CD4-positive, alpha-beta T cell treated with Interleukin-6 at 100 ng/mL for 8 hours (primary cell): Measurements from ENCODE around the gene ARSG.
"Not testable (repeated sequence)": the region's sequence is repeated elsewhere in the genome, so short reads cannot be mapped to it uniquely, and the experiment has no call there.

ENCODE experiments used
- DNase-seq: peaks from one replicate; pipeline ENCODE4 v3.0.0-alpha.2; 2020; ENCODE audit warnings: mixed read lengths, low spot score

ARSG gene

DNA sequence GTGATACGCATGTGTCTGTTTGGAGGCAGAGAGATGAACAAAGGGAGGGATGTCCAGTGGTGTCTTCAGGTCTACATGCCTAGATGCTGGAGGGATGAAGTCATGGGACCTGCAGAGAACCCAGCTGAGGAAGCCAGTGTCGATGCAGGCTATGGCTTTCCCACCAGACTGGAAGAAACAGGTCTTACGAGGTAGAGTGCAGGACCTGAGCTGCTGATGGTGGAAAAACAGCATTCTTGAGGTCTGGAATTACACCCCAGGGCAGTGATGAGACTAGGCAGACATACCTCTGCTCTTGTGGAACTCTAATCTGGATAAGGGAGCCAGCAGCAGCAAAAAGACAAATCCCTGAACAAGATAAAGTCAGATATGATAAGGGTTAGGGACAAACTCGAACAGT is 37.4 kb downstream of the ARSG start:
- DNase-seq = no peak

DNA sequence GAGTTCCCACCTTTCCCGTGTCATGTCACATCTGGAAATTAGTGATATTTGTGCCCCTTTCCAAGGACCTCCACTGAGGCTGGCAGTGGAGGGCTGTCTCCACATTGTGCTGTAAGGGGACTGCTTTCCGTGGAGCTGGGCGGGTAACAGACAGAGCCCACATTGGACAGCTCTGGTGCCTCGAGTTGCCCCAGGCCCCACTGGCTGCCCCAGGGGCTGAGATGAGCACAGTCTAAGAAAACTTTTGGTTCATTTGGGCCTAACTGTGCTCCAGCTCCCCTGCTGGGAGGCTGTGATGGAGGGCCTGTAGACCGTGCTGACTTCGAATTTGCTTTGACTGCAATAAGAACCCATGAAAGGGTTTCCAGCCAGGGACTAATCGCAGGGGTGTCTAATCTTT is 38.0 kb downstream of the ARSG start:
- DNase-seq = no peak

DNA sequence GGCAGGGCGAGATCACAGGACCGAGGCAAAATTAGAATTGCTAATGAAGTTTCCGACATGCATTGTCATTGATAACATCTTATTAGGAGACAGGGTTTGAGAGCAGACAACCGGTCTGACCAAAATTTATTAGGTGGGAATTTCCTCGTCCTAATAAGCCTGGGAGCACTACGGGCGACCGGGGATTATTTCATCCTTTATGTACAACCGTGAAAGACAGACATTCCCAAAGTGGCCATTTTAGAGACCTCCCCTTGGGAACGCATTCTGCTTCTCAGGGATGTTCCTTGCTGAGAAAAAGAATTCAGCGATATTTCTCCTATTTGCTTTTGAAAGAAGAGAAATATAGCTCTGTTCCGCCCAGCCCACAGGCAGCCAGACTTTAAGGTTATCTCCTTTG is 40.6 kb downstream of the ARSG start:
- DNase-seq = not testable (repeated sequence)

DNA sequence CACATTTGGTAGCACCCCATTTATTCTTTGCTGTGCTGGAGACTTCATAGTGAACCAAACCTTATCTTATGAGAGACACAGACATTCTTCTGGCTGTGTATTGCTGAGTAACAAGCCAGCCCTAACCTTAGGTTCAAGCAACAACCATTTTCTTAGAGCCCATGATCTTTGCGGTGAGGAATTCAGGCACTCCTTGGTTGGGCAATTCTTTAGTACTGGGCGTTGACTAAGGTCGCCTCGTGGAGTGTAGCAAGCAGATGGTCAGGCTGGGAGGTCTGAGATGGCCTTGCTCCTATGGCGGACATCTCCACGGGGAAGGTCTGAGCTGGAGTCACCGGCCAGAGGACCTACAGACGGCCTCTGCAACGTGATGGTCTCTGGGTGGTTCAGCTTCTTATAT is 43.1 kb downstream of the ARSG start:
- no peak for DNase-seq

DNA sequence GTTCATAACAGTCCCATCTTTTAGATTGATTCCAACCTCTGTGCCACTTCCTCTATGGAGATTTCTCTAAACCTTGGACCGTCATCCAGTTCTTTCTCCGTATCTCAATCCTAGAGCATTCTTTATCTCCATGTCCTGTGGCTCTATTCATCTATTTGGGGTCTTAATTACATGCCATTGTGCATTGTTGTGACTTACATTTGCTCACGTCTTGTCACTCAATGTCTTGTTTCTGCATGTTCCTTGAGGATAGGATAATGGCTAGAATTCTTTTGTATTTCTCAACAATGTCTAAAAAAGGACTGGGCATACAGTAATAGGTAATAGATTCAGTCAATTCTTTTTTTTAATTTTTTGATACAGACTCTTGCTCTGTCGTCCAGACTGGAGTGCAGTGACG is 50.2 kb downstream of the ARSG start:
- DNase-seq = no peak

DNA sequence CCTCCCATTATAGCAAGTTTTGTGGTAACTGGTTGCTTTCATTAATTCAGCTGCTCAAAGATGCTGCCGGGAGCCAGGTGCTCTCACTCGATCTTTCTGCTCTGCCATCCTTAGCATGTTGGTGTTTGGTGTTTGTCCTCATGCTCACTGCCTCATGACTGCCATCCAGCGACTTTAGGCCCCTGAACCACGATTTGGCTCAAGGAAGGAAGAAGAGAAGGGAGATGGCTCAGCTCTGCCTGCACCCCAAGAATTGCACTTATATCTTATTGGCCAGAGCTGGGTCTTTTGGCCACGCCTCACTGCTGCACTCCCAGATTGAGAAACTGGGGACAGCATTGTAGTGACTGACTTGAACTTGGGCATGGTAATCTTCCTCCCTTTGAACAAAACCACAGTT is 52.7 kb downstream of the ARSG start:
- DNase-seq = no peak

DNA sequence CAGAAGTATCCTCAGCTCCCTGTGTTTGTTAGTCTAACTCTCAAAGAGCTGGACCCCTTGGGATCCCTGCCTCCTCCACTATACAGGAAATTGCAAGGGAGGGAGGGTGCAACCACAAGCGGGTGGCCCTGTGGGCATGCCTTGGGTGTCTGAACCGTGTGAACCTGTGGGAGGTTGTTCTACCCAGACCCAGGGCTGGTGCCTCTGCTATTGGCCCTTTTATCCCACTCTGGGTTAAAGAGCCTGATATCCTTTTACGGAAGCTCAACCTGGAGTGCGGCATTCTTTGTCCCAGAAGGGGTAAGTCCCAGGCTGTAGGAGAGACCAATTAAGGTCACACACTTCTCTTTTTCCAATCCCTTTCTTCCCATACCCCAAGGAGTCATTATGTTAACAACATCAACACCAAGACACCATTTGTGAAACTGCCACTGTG is 53.4 kb downstream of the ARSG start:
- DNase-seq = peak; percentile 56

DNA sequence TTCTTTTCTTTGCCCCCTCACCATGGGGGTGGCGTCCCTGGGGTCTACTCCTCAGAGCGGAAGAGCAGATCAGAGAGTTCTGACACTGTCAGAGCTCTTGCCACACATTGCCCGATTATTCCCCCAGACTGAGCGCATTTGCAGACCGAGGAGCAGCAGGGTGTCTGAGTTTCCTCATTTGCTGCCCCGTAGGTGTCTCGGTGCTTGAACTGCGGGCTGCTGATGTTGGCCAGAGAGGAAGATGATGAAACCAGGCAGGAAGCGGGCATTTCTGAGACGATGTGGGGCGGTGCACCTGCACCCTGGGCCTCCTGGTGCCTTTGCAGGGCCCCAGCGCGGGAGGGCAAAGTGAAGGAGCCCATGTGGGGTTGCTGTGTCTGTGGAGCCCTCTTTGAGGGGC is 55.2 kb downstream of the ARSG start:
- DNase-seq = peak; percentile 72

DNA sequence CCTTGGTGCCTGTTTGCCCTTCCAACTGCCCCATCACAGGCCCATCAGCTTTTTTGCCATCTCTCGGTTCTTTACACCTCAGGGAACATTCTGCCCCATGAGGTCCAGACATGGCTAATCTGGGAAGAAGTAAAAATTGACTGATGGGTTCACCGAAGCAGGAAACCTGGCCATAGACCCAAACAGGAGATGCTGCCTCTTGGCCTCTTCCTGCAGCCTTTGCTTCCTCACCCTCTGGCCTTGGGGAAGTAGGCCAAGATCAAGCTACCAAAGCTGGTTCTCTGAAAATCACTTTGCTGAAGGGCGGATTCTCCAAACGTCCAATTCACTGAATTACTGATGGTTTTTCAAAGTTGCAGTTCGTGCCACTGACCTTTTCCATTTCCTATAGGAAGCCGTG is 56.1 kb downstream of the ARSG start:
- no peak for DNase-seq

DNA sequence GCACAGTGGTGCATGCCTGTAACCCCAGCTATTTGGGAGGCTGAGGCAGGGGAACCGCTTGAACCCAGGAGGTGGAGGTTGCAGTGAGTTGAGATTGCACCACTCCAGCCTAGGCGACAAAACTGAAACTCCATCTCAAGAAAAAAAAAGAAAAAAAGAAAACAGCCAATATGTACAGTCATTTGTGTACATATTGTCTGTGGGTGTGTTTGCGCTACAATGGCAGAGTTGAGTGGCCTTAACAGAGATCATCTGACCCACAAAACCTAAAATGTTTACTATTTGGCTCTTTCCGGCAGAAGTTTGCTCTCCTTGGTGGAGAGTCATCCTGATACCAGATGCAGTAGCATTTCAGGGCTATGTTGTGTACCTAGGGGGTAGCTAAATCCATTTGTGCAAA is 57.9 kb downstream of the ARSG start:
- peak; percentile 7 for DNase-seq

DNA sequence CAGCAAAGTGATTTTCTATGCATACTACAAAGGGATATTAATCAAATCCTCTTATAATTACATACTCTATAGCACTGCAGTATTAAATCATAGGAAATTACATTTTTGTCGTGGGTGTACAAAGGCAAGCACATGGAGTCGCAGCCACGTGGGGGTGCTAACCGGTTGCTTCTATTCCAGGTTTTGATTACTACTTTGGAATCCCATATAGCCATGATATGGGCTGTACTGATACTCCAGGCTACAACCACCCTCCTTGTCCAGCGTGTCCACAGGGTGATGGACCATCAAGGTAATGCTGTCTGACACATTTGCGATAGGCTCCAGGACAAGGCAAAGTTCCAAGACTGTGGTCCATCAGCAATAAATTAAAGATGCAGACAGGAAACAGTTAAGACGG is 60.1 kb downstream of the ARSG start:
- DNase-seq = no peak

DNA sequence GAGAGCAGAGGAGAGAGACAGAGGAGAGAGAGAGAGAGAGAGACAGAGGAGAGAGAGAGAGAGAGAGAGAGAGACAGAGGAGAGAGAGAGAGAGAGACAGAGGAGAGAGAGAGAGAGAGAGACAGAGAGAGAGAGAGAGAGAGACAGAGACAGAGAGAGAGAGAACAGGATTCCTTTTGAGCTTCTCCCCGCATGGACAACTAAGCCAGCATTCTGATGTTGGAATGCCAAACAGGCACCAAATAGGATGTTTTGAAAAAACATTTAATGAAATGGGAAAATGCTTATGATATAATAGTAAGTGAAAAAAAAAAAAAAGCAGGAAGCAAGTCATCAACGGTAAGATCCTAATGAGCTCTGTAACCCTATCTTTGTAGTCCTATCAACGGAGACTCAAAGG is 60.7 kb downstream of the ARSG start:
- DNase-seq = no peak

DNA sequence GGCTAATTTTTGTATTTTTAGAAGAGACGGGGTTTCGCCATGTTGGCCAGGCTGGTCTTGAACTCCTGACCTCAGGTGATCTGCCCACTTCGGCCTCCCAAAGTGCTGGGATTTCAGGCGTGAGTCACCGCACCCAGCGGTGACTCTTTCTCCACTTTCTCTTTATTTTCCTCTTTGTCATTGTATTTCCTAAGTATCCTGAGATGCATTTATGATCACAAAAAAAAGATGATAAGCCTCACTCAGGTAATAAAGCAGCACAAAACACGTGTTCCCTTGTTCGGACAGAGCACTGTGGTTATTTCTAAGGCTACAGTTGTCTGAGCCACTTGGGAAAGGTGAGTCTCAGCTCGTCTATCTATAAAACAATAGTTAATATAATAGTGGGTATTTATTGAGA is 61.4 kb downstream of the ARSG start:
- not testable (repeated sequence) for DNase-seq

DNA sequence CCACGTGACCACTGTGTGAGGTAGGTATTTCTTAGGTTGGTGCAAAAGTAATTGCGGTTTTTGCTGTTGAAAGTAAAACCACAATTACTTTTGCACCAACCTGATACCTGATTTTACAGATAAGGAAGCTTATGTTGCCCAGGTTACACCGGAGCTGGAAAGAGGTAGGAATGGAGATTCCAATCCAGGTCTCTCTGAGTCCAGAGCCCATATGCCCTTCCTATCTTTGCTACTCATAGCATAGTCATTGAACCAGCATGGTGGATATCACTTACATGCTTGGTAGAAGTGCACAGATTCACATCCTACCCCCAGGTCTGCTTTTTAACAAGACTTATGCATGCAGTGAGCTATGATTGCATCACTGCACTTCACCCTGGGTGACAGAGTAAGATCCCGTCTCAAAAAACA is 61.8 kb downstream of the ARSG start:
- DNase-seq = peak; percentile 9

DNA sequence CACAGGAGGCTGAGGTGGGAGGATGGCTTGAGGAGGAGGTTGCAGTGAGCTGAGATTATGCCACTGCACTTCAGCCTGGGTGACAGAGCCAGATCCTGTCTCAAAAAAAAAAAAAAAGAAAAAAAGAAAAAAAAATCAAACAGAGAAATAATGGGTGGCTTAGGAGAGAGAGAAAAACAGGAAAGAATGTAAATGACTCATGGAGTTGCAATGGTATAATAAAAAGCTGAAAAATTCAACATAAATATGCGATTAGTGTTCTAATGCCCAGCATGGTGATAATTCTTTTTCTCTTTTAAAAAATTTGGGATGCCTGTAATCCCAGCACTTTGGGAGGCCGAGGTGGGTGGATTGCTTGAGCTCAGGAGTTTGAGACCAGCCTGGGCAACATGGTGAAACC is 63.0 kb downstream of the ARSG start:
- DNase-seq = not testable (repeated sequence)

DNA sequence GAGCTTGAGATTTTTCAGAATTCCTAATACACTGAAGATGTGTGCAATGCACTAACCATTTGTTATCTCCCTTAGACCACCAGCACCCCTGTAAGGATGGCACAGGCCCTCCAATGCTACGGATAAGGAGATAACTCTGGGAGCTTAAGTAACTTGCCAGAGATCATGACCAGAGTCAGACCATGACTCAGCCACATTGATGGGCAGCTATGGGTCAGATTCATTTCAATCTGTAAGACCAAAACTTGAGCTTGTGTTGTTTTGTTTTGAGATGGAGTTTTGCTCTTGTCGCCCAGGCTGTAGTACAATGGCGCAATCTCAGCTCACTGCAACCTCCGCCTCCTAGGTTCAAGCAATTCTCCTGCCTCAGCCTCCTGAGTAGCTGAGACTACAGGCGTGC is 63.8 kb downstream of the ARSG start:
- DNase-seq = not testable (repeated sequence)

DNA sequence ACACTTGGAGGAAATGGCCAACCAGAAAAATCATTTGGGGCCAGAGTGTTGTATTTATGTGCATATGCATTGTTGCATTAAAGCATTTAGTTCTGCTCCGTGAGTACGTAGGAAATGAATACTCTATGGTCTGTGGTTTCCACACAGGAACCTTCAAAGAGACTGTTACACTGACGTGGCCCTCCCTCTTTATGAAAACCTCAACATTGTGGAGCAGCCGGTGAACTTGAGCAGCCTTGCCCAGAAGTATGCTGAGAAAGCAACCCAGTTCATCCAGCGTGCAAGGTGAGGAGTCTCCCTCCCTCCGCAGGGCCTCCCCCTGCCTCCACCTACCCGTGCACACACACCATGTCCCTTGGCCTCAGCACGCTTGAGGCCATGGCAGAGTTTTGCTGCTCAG is 65.2 kb downstream of the ARSG start:
- DNase-seq = peak; percentile 80

DNA sequence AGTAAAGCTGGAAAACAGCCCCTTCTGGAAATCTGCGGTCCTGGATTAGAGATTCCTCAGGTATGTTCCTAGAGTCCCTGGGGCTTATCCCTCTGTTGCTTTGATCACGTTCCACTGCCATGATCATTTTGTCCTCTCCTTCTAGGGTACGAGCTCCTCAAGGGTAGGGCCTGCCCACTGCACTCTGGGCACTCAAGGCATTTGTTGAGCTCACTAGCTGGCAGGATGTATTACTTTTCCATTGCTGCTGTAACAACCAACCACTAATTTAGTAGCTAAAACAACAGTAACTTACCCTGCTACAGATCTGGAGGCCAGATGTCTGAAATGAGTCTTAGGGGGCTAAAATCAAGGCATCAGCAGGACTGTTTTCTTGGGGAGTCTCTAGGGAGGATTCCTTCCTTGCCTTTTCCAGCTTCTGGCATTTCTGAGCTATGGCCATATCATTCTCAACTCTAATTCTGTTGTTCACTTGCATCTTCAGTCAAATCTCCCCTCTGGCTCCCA is 65.7 kb downstream of the ARSG start:
- no peak for DNase-seq

DNA sequence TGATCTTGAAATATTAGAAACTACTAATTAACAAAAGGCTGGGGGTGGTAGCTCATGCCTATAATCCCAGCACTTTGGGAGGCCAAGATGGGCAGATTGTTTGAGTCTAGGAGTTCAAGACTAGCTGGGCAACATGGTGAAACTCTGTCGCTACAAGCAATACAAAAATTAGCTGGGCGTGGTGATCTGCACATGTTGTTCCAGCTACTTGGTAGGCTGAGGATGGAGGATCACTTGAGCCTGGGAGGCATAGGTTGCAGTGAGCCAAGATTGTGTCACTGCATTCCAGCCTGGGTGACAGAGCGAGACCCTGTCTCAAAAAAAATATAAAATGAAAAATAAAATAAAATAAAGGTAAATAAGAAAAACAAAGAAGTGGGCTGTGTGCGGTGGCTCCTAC is 66.6 kb downstream of the ARSG start:
- no peak for DNase-seq

DNA sequence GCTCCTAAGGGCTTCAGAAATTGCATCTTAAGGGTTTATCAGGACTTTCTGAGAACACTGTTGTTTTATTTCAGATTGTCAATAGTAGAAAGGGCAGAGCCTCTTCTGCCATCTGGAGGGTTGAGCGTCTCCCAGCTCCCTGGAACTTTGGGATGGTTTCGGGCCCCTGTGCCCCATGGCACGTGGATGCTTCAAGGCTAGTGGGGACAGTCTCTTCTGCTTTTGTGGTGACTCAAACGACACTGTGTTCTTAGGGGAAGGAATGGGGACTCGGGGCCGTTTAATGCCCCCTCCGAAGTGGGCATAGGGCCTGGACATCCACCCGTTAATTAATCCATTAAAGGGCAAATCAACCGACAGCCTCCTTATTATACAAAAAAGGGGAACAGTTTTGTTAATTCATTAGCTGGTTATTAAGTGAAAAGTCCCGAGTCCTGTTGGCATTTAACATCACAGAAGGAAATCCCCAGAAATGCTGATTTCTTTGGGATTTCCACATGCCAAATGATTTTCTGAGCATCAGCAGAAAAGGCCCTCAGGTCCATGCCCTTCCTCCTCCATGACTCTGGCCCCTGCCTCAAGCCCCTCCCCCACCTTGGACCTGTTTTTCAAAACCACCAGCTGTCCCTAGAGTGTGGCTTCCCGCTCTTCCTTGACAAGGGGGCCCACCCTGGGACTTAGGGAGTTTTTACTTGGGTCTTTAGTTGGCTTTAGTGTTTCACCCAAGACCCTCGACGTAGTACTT is 68.7 kb downstream of the ARSG start:
- no peak for DNase-seq

DNA sequence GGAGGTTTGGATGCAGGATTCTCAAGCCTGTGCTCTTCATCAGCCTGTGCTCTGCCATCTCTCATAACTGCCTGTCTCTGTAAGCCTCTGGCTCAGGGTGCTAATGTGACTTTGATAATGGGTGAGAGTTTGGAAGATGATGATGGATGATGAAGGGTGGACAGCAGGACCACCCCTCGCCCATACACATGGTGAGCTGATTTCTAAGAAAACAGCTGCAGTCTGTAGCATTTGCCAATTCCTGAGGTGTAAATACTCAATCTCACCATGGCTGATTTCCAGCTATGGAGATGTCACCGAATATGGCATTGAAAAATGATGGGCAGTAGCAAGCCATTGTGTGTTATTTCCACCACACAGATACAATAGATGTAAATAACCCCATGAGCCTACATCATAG is 74.2 kb downstream of the ARSG start:
- DNase-seq = no peak

DNA sequence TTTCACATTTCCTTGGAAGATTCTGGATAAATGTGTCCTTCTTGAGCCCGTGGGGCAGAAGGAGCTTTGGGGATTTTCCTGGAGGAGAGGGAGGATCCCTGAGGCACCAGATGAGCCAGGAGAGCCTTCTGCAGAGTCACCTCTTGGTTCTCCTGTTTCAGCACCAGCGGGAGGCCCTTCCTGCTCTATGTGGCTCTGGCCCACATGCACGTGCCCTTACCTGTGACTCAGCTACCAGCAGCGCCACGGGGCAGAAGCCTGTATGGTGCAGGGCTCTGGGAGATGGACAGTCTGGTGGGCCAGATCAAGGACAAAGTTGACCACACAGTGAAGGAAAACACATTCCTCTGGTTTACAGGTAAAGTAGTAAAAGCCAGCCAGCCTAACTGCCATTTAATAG is 77.1 kb downstream of the ARSG start:
- no peak for DNase-seq

DNA sequence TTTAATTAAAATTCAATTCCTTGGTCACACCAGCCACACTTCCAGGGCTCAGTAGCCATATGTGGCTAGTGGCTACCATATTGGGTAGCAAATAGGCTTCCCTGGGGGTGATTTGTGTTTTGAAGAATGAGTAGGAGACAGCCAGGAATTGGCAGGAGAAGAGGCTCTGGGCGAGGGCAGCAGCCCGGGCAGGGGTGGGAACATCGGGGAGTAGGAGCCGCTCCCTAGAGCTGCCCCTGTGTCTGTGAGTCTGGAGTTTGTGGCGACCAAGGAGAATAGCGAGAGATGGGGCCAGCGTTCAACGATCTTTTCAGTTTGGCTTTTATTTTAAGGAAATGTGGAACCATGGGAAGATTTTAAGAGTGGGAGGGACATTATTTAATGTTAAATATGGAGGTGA is 84.3 kb downstream of the ARSG start:
- no peak for DNase-seq

DNA sequence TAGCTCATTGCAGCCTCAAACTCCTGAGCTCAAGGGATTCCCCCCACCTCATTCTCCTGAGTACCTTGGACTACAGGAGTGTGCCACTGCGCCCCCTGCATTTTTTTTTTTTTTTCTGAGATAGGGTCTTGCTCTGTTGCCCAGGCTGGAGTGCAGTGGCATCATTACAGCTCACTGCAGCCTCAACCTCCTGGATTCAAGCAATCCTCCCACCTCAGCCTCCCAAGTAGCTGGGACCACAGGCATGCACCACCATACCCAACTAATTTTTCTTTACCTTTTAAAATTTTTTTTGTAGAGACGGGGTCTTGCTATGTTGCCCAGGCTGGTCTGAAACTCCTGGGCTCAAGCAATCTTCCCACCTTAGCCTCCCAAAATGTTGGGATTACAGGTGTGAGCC is 84.9 kb downstream of the ARSG start:
- not testable (repeated sequence) for DNase-seq
